ENCODE results near the gene TSPYL2. TPM values are rescaled to one million over a fixed set of nuclear protein-coding genes. Genes with fewer than 3 reads are reported as not detected.

The TSPYL2 gene
- total RNA-seq, result 10 to 100 TPM; 46.7 to 52.7 TPM

- Mint-ChIP-seq H3K4me3 (peak within 1 kb of the TSS; percentile 94), H3K27ac (peak within 1 kb of the TSS; percentile 98), H3K36me3 (peaks cover 33% of the 10 kb centered on the region), H3K9me3 (no peaks in the 10 kb centered on the region), H3K27me3 (no peaks in the 10 kb centered on the region), H3K4me1 (peaks cover 36% of the 10 kb centered on the region)
- peak; percentile 95 for DNase-seq
These were observed at the start of gene TSPYL2 for GRCh38 chrX:53081925-53082772. TSS of gene TSPYL2 (plus strand) at chrX:53082367. CDS start at chrX:53082499, 132 bp downstream.

DNA sequence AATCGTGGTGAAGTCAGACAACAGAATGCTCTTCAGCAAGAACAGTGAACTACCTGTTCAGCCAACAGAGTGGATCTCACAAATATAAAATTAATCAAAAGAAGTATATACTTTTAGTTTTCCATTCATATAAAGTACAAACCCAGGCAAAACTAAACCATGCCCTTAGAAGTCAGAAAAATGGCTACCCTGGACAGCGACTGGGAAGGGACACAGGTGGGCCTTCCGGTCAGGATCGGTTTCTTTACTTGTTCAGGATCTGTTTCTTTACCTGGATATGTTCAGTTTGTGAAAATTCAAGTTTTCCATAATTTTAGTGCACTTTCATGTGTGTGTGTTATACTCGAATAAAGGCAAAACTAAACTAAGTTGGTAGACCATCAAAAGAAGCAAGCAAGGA lies 46.0 kb upstream of the TSPYL2 start:
- Mint-ChIP-seq H3K9me3 (no peaks in the 10 kb centered on the region), H3K4me1 (no peaks in the 10 kb centered on the region), H3K27ac (no peak overlapping the region), H3K27me3 (peaks cover 10% of the 10 kb centered on the region), H3K36me3 (no peaks in the 10 kb centered on the region), H3K4me3 (no peak overlapping the region)
- no peak for DNase-seq

- no peaks in the 10 kb centered on the region for H3K4me1 Mint-ChIP-seq
- H3K9me3 Mint-ChIP-seq, result no peaks in the 10 kb centered on the region
- no peaks in the 10 kb centered on the region for H3K36me3 Mint-ChIP-seq
- DNase-seq, result no peak
- no peak overlapping the region for H3K27ac Mint-ChIP-seq
- no peak overlapping the region for H3K4me3 Mint-ChIP-seq
- peaks cover 10% of the 10 kb centered on the region for H3K27me3 Mint-ChIP-seq
These were observed 42.9 kb upstream of the TSPYL2 start for GRCh38 chrX:53039236-53039635.

DNA sequence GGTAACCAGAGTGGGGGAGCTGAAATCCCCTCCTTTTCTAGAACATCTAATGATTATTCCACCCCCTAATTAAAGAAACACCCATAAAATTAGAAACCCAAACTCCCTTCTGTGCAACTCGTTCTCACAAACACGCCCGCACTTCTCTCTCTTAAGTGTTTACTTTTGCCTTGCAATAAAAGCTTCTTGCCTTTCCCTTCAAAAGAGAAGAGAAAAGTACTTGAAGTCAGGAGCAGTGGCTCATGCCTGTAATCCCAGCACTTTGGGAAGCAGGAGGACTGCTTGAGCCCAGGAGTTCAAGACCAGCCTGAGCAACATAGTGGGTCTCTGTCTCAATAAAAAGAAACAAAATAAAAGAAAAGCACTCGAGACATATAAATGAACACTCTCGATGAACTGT lies 37.2 kb upstream of the TSPYL2 start:
- H3K4me1 Mint-ChIP-seq, result peaks cover 5% of the 10 kb centered on the region
- no peaks in the 10 kb centered on the region for H3K27me3 Mint-ChIP-seq
- H3K36me3 Mint-ChIP-seq, result no peaks in the 10 kb centered on the region
- H3K9me3 Mint-ChIP-seq, result no peaks in the 10 kb centered on the region
- H3K4me3 Mint-ChIP-seq, result no peak overlapping the region
- no peak overlapping the region for H3K27ac Mint-ChIP-seq
- no peak for DNase-seq

- H3K9me3 Mint-ChIP-seq, result no peaks in the 10 kb centered on the region
- H3K27me3 Mint-ChIP-seq, result no peaks in the 10 kb centered on the region
- no peak for DNase-seq
- no peaks in the 10 kb centered on the region for H3K36me3 Mint-ChIP-seq
- peaks cover 5% of the 10 kb centered on the region for H3K4me1 Mint-ChIP-seq
- H3K27ac Mint-ChIP-seq, result no peak overlapping the region
- peak overlapping the region; percentile 47 for H3K4me3 Mint-ChIP-seq
These were observed 34.9 kb upstream of the TSPYL2 start for GRCh38 chrX:53047228-53047627.

GRCh38 chrX:53048169-53049126 lies 33.7 kb upstream of the TSPYL2 start, which contains the start of gene GPR173:
TSS of gene GPR173 (plus strand) at chrX:53048789. CDS start at chrX:53076622, 27,833 bp downstream.
- Mint-ChIP-seq H3K27ac (peak within 1 kb of the TSS; percentile 20), H3K4me3 (peak within 1 kb of the TSS; percentile 65), H3K36me3 (no peaks in the 10 kb centered on the region), H3K9me3 (no peaks in the 10 kb centered on the region), H3K4me1 (peaks cover 5% of the 10 kb centered on the region), H3K27me3 (no peaks in the 10 kb centered on the region)
- no peak for DNase-seq

DNA sequence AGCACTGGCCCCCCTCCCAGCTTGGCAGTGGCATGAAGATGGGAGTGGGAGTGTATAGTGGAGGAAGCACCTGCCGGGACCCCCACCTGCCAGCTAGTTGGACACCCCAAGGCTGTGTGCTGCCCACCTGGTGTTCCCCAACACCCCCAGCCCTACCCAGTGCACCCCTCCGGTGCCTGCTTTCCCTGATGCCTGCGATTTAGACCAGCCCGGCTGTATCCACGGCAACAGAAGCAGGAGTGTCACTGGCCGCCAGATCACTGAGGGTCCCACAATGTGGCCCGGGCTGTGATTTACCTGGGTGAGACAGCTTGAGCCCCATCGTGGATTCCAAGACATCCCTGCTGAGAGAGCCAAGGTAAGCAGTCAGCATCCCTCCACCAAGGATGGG lies 33.0 kb upstream of the TSPYL2 start:
- Mint-ChIP-seq H3K27me3 (no peaks in the 10 kb centered on the region), H3K36me3 (no peaks in the 10 kb centered on the region), H3K4me3 (peak overlapping the region; percentile 64), H3K4me1 (peaks cover 7% of the 10 kb centered on the region), H3K27ac (no peak overlapping the region), H3K9me3 (no peaks in the 10 kb centered on the region)
- DNase-seq, result no peak

DNA sequence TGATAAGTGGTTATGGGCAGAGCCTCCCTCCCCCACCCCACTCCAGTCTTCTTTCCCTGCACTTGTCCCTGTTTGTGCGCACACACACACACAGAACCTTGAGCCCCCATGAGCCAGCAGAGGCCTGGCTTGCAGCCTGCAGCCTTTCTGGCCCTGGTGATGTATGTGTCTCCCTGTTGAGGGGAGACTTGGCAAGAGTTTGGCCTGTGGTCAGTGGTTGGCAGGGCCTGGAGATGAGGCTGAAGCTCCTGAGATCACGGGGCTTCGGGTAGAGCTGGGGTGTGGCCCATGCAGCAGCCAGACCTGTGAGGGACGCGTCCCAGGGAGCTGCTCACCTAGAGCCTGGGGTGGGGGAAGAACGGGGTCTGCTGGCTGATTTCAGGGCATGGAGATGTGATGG lies 31.3 kb upstream of the TSPYL2 start:
- no peak for DNase-seq

DNA sequence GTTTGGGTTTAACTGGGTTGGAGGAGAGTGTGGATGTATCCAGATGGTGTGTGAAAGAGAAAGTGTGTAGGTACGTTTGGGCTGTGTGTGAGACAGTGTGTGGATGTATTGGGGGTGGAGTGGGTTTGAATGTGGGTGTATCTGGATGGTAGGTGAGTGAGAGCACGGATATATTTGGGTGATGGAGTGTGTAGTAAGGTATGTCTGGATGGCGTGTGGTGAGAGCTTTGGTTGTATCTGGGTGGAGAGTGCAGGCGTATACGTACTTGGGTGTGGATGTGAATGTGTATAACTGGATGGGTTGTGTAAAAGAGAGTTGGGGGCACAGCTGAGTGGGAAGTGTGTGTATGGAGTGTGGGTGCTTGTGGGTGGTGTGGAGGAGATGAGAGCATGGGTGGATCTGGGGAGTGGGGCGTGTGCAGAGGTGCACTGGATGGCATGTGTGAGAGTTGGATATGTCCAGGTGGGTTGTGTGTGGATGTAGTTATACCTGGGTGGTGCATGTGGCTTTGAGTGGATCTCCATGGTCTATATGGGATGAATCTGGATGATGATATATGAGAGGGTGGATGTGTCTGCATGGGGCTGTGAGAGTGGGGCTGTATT lies 26.8 kb upstream of the TSPYL2 start:
- Mint-ChIP-seq H3K9me3 (no peaks in the 10 kb centered on the region), H3K4me1 (peaks cover 3% of the 10 kb centered on the region), H3K27ac (no peak overlapping the region), H3K27me3 (no peaks in the 10 kb centered on the region), H3K36me3 (no peaks in the 10 kb centered on the region), H3K4me3 (no peak overlapping the region)
- DNase-seq, result no peak

More for the DNA sequence above, 31.3 kb upstream of the TSPYL2 start:
- Mint-ChIP-seq H3K27me3 (no peaks in the 10 kb centered on the region), H3K4me1 (peaks cover 7% of the 10 kb centered on the region), H3K9me3 (no peaks in the 10 kb centered on the region), H3K36me3 (no peaks in the 10 kb centered on the region), H3K27ac (no peak overlapping the region), H3K4me3 (no peak overlapping the region)

- DNase-seq, result no peak
- Mint-ChIP-seq H3K27ac (no peak overlapping the region), H3K9me3 (no peaks in the 10 kb centered on the region), H3K4me1 (peaks cover 3% of the 10 kb centered on the region), H3K27me3 (no peaks in the 10 kb centered on the region), H3K36me3 (no peaks in the 10 kb centered on the region), H3K4me3 (no peak overlapping the region)
These were observed 25.9 kb upstream of the TSPYL2 start for GRCh38 chrX:53056292-53056691.

- no peaks in the 10 kb centered on the region for H3K9me3 Mint-ChIP-seq
- DNase-seq, result no peak
- no peaks in the 10 kb centered on the region for H3K36me3 Mint-ChIP-seq
- H3K27ac Mint-ChIP-seq, result no peak overlapping the region
- no peaks in the 10 kb centered on the region for H3K27me3 Mint-ChIP-seq
- H3K4me1 Mint-ChIP-seq, result no peaks in the 10 kb centered on the region
- no peak overlapping the region for H3K4me3 Mint-ChIP-seq
These were observed 17.1 kb upstream of the TSPYL2 start for GRCh38 chrX:53065104-53065503.

DNA sequence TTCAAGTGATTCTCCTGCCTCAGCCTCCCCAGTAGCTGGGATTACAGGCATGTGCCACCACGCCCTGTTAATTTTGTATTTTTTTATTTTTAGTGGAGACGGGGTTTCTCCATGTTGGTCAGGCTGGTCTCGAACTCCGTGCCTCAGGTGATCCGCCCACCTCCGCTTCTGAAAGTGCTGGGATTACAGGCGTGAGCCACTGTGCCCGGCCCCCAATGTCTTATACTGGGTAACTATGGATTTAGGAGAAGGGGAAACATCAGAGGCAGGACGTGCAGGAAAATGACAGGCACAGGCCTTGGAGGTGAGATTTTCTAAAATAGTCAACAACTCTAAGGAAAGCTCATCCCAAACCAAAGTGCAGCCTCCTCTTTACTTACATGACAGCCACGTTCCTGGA lies 11.1 kb upstream of the TSPYL2 start:
- Mint-ChIP-seq H3K27ac (no peak overlapping the region), H3K4me3 (no peak overlapping the region), H3K4me1 (peaks cover 12% of the 10 kb centered on the region), H3K27me3 (no peaks in the 10 kb centered on the region), H3K36me3 (no peaks in the 10 kb centered on the region), H3K9me3 (no peaks in the 10 kb centered on the region)
- DNase-seq, result no peak

DNA sequence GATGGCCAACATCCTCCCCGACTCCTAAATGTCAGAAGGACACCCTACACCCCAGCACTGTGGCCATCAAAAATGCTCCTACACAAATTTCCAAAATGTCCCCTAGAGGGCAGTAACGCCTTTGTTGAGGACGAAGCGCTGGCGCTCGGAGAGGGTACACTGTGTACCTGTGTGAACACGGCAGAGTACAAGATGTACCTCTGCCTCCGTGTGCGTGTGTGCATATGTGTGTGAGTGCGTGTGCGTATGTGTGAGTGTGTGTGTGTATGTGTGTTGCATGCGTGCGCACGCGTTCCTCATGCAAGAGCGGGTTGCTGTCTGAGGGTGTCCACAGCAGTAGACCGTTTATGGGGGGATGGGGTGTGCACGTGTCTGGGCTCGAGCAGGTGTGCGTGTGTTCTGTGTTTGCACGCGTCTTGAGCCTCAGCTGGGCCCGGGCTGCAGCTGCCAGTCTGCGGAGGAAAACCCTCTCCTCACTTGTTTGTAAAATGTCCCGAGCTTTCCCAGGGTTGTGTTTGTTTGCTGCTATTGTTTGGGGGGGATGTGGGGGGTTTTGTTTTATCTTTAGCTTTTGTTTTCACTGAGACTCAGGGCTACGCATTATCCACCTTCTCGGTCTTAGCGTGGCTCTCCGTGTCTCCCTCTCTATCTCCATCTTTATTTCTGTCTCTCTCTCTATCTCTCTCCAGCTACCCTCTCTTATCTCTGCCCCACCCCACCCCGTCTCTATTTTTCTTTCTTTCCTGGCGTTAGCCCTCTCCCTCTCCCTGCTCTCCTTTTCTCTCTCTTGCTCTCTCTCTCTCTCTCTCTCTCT lies 10.4 kb upstream of the TSPYL2 start:
- Mint-ChIP-seq H3K4me3 (peak overlapping the region; percentile 84), H3K4me1 (peaks cover 12% of the 10 kb centered on the region), H3K27me3 (no peaks in the 10 kb centered on the region), H3K9me3 (no peaks in the 10 kb centered on the region), H3K27ac (peak overlapping the region; percentile 83), H3K36me3 (no peaks in the 10 kb centered on the region)
- DNase-seq, result peak; percentile 57

DNA sequence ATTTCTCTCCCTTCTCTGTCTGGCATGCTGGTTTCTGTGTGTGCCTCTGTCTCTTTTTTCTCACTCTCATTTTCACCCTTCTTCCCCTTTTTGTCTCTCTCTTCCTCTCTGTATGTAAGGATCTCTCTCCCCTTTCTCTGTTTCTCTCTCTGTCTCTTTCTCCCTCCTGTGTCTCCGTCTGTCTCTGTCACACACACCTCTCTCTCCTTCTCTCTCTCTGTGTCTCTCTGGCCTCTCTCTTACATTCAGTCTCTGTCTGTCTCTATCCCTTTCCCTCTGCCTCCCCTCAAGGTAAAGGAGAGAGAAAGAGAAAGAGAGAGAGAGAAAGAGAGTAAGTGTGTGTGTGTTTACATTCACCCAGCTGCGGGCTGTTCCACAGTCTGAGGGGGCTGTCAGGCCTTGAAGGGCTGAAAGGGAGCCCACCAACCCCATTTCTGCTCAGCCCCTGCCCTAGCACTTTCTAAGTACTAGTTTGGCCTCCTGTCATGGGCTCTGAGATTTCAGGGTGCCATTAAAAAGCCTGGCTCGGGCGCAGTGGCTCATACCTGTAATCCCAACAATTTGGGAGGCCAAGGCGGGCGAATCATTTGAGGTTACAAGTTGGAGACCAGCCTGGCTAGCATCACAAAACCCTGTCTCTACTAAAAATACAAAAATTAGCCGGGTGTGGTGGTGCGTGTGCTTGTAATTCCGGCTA lies 9.6 kb upstream of the TSPYL2 start:
- H3K9me3 Mint-ChIP-seq, result no peaks in the 10 kb centered on the region
- peaks cover 12% of the 10 kb centered on the region for H3K4me1 Mint-ChIP-seq
- H3K4me3 Mint-ChIP-seq, result peak overlapping the region; percentile 84
- DNase-seq, result no peak
- no peaks in the 10 kb centered on the region for H3K36me3 Mint-ChIP-seq
- H3K27ac Mint-ChIP-seq, result peak overlapping the region; percentile 83
- no peaks in the 10 kb centered on the region for H3K27me3 Mint-ChIP-seq

Data from activated naive CD8-positive, alpha-beta T cell treated with anti-CD3 and anti-CD28 coated beads for 36 hours (primary cell).